Heart right ventricle (tissue), 16 donors: ENCODE measurements around the gene CBFA2T2. TPM values are rescaled to one million over a fixed set of nuclear protein-coding genes. Genes with fewer than 3 reads are reported as not detected.
"Not testable (repeated sequence)": the region's sequence is repeated elsewhere in the genome, so short reads cannot be mapped to it uniquely, and the experiment has no call there.

Experiments
- ATAC-seq, 8 donors: fragments of 200-7000 bp; cut with Tn5 transposase; one replicate each; pipeline ENCODE4 v1.9.1; 2020; ENCODE audit warnings: mild to moderate bottlenecking in 8 of 8, moderate library complexity in 8 of 8, moderate number of reproducible peaks in 1 of 8
- DNase-seq, 2 donors: peaks; one replicate each; pipeline ENCODE4 v3.0.0-alpha.2; 2020
- H3K27ac ChIP-seq, 10 donors: fragments of 200-600 bp; sonication (generic) in 2 of 10; one replicate each; pipeline versions ENCODE4 v1.5.0 to v1.8.0; 2020 to 2022; ENCODE audit warnings: mild to moderate bottlenecking in 3 of 10
- H3K27me3 ChIP-seq, 7 donors: fragments of 200-600 bp; one replicate each; pipeline ENCODE4 v1.8.0; 2021 to 2022; ENCODE audit warnings: mild to moderate bottlenecking in 2 of 7
- H3K36me3 ChIP-seq, 9 donors: fragments of 200-600 bp; sonication (generic) in 1 of 9; one replicate each; pipeline versions ENCODE4 v1.5.0 to v1.8.0; 2020 to 2022; ENCODE audit warnings: mild to moderate bottlenecking in 2 of 9
- H3K4me1 ChIP-seq, 9 donors: fragments of 200-600 bp; sonication (generic) in 1 of 9; one replicate each; pipeline versions ENCODE4 v1.5.0 to v1.8.0; 2020 to 2022; ENCODE audit warnings: mild to moderate bottlenecking in 4 of 9
- H3K4me3 ChIP-seq, 10 donors: fragments of 200-600 bp; sonication (generic) in 2 of 10; one replicate each; pipeline versions ENCODE4 v1.5.0 to v1.8.0; 2020 to 2022; ENCODE audit warnings: mild to moderate bottlenecking in 7 of 10, moderate library complexity in 2 of 10
- H3K9me3 ChIP-seq, 11 donors: fragments of 200-600 bp in 10 of 11; sonication (generic) in 2 of 11; one replicate each; pipeline versions ENCODE4 v1.5.0 to v1.8.0; 2013 to 2022; ENCODE audit warnings: mild to moderate bottlenecking in 2 of 11, control low read depth in 1 of 11, moderate library complexity in 1 of 11
- WGBS, 2 donors: extraction: QIAGEN DNeasy Blood & Tissue Kit; methylation state at CpG; one replicate each; pipeline ENCODE4 v1.1.7; 2013; ENCODE audit warnings: inconsistent platforms in 1 of 2; 5-methylcytosine and 5-hydroxymethylcytosine counted together
- intact Hi-C, 10 donors: fragments of 100-400 bp; cut with DNase I; formaldehyde crosslinking; loops; one replicate each; pipeline versions ENCODE4 v1.11.1 to v1.14.2; 2022
- polyA plus RNA-seq, 2 donors: library from polyadenylated mRNA; stranded (reverse); fragments of 200-250 nt; gene quantifications; one replicate each; pipeline ENCODE4 v1.2.3, GENCODE V29; 2013
- total RNA-seq, 10 donors: library from RNA; stranded (reverse); fragmentation: NEBNext Ultra II Directional in 3 of 10; extraction: Animal tissue kit (Norgen Biotek cat#: 25700) in 3 of 10; gene quantifications; one replicate each; pipeline versions ENCODE4 v1.2.1 to v1.2.4, GENCODE V29; 2021 to 2023
- TF ChIP-seq, protein P1 (sequence below), 9 donors: fragments of 200-600 bp; sonication (generic) in 2 of 9; IDR thresholded peaks; one replicate each; pipeline versions ENCODE4 v1.5.0 to v1.8.0; 2021 to 2022; ENCODE audit warnings: antibody characterized with exemption in 9 of 9, mild to moderate bottlenecking in 5 of 9, moderate library complexity in 1 of 9
- donor health status: Arrhythmogenic right ventricular cardiomyopathy.
- donor health status: ischemic (EF 13 %, LVEDD 7.1; RV severe dilation, severe dysfunction).
- donor health status: healthy with polysubstance abuse.
- donor health status: DM: no; HTN: yes; CAD: no.
- donor health status: DM: no; HTN: no; CAD: no.
- donor health status: ischemic (EF 25% LVEDD 6.9; RV normal size, moderate dysfunction).
- donor health status: ischemic (EF 25% LVEDD 5.7; RV mildly dilated, moderate dysfunction).
- donor health status: healthy.
- donor health status: DM: yes; HTN: yes; CAD: no.
- donor health status: Ischemic cardiomyopathy.
- donor health status: ischemic (EF 35%, LVEDD 5.7; RV mildly dilated, moderate dysfunction).
- donor health status: nonischemic (EF 11% LVEDD 7.7; RV severe dilation, severe dysfunction).
- donor health status: DM: yes; HTN: yes; CAD: no.
- donor health status: PGD.
- donor health status: ischemic (EF 29% LVEDD 5.4; RV normal size, mild dysfunction).
- donor health status: nonischemic (EF 23%, LVEDD 6.1; RV moderate dilation, normal function).

Gene CBFA2T2
- total and polyA plus RNA-seq, 12 donors: 3.5 to 13.3 (median 11.3) TPM

DNA sequence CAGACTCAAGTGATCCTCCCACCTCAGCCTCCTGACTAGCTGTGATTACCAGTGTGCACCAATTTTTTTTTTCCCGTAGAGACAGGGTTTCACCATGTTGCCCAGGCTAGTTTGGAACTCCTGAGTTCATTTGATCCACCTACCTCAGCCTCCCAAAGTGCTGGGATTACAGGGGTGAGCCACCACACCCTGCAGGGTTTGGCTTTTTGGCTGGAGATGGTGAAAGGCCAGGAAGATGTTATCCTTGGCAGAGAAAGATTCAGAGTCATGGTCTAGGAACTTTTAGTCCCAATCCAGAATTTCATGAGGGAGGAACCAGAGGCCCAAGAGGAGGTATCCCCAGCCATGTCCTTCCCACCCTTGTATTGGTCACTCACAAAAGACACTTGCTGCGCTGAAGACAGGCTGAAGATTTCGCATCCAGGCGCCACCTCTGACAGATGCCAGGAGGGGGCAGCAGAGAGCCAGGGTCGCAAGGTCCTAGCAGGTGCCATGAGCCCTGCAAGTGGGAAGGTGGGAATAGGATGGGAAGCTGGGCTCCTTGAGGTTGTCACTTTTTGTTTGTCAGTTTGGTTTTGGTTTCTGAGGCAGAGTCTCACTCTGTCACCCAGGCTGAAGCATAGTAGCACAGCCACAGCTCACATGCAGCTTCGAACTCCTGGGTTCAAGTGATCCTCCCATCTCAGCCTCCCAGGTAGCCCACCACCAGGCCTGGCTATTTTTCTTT lies 32.8 kb upstream of the CBFA2T2 start:
- H3K36me3 ChIP-seq: not testable (repeated sequence)
- intact Hi-C loops: loop anchor here in 9 of 10 donors (1.0 to 10.0 kb wide), 9 partner anchors 190 to 670 kb away; partner anchors contain the start of genes ACTL10 (in 6 of the 9) and ZNF341 (in 2 of the 9)
- DNase-seq: peak; percentile 85 to 86

DNA sequence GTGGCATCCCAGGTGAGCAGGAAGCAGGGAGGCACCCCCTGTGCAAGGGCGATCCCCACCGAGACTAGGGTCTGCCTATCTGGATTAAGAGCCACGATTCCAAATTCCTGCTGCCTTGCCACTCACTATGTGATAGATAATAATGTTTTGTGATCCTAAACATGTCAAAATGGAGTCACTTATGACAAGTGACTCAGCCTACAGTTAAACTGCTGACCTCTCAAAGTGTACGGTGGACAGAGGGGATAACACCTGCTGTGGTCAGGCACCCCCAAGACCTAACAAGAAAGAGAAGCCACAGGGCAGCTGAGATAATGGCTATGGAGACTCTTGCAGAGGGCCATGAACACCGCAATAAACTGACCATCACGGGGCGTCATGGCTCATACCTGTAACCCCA lies 30.3 kb upstream of the CBFA2T2 start:
- H3K27me3 ChIP-seq: no peaks in the 10 kb centered on the region
- 74 to 85% methylated on average over 7 of the region's 7 CpGs for WGBS, 2 donors
- intact Hi-C loops: loop anchor here in 8 of 10 donors (5.0 to 10.0 kb wide), 6 partner anchors 188 to 668 kb away; partner anchors contain the start of genes ACTL10 (in 5 of the 8) and ZNF341 (in 2 of the 8)
- no peak overlapping the region for H3K4me3 ChIP-seq
- ATAC-seq (no peak), DNase-seq (no peak)
- H3K9me3 ChIP-seq: no peaks in the 10 kb centered on the region
- no peaks in the 10 kb centered on the region for H3K36me3 ChIP-seq
- peaks cover 0 to 16% (median 0%) of the 10 kb centered on the region in 9 donors for H3K4me1 ChIP-seq
- TF ChIP-seq, protein P1, sequence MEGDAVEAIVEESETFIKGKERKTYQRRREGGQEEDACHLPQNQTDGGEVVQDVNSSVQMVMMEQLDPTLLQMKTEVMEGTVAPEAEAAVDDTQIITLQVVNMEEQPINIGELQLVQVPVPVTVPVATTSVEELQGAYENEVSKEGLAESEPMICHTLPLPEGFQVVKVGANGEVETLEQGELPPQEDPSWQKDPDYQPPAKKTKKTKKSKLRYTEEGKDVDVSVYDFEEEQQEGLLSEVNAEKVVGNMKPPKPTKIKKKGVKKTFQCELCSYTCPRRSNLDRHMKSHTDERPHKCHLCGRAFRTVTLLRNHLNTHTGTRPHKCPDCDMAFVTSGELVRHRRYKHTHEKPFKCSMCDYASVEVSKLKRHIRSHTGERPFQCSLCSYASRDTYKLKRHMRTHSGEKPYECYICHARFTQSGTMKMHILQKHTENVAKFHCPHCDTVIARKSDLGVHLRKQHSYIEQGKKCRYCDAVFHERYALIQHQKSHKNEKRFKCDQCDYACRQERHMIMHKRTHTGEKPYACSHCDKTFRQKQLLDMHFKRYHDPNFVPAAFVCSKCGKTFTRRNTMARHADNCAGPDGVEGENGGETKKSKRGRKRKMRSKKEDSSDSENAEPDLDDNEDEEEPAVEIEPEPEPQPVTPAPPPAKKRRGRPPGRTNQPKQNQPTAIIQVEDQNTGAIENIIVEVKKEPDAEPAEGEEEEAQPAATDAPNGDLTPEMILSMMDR (IDR thresholded peaks at IDR 0.05): no peak
- no peak overlapping the region for H3K27ac ChIP-seq

More for the DNA sequence above, 32.8 kb upstream of the CBFA2T2 start:
- WGBS, 2 donors: 20 to 21% methylated on average over 5 of the region's 6 CpGs
- not testable (repeated sequence) for H3K9me3 ChIP-seq, H3K4me1 ChIP-seq, H3K4me3 ChIP-seq, H3K27me3 ChIP-seq, H3K27ac ChIP-seq
- peak; percentile 88 to 96 (median 92) for ATAC-seq
- TF ChIP-seq, protein P1 (IDR thresholded peaks at IDR 0.05): peak; percentile 88 to 96 (median 93)

DNA sequence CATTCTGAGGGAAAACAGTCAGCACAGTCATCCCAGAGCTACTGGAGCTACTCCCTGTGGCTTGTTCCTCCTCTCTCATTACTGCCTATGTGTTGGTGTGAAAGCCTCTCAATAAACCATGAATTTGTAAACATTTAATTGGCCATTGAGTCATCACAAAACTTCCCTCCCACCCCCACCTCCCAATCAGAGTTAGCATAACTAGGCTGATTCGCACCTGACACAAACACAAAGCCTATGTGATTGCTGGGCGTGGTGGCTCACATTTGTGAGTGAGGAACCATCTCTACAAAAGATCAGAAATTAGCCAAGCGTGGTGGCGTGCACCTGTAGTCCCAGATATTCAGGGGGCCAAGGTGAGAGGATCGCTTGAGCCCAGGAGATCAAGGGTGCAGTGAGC lies 29.2 kb upstream of the CBFA2T2 start:
- DNase-seq: no peak
- peaks cover 0 to 16% (median 0%) of the 10 kb centered on the region in 9 donors for H3K4me1 ChIP-seq
- no peaks in the 10 kb centered on the region for H3K27me3 ChIP-seq
- H3K36me3 ChIP-seq: no peaks in the 10 kb centered on the region
- ATAC-seq: no peak
- intact Hi-C loops: loop anchor here in 1 of 10 donors (5.0 kb wide), 1 partner anchor 192 kb away; no protein-coding TSS in a partner anchor
- TF ChIP-seq, protein P1 (IDR thresholded peaks at IDR 0.05): no peak
- 95 to 96% methylated on average over 5 of the region's 5 CpGs for WGBS, 2 donors
- H3K4me3 ChIP-seq: no peak overlapping the region
- no peak overlapping the region for H3K27ac ChIP-seq
- H3K9me3 ChIP-seq: no peaks in the 10 kb centered on the region

DNA sequence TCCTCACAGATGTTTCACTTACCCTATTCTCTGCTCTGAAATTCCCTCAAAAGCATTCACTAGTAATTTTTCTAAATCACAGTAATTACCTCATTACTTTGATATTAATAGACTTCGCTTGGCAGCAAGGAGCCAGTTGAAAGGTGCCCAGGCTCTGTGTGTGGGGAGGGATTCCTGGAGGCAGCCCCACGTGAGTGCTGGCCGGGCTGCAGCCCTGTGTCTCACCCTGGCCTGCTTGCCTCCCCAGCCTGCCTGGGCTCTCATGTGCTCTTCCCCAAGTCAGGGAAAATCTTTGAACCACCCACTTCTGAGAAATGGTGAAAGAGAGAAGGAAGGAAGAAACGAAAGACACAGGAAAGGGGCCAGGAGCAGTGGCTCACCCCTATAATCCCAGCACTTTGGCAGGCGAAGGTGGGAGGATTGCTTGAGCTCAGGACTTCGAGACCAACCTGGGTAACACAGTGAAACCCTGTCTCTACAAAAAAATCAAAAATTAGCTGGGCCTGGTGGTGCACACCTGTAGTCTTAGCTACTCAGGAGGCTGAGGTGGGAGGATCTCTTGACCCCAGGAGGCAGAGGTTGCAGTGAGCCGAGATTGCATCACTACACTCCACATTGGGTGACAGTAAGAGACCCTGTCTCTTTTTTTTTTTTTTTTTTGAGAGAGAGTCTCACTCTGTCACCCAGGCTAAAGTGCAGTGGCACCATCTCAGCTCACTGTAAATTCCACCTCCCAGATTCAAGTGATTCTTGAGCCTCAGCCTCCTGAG lies 26.4 kb upstream of the CBFA2T2 start:
- Histone ChIP-seq H3K36me3 (no peaks in the 10 kb centered on the region), H3K27ac (peak overlapping the region in 6 of 10 donors; percentile 49 to 83 (median 78)), H3K27me3 (no peaks in the 10 kb centered on the region), H3K4me1 (peaks cover 0 to 16% (median 0%) of the 10 kb centered on the region in 9 donors), H3K4me3 (no peak overlapping the region), H3K9me3 (no peaks in the 10 kb centered on the region)
- DNase-seq (peak in 1 of 2 donors; percentile 25), ATAC-seq (peak; percentile 69 to 97 (median 89))
- intact Hi-C loops: loop anchor here in 1 of 10 donors (5.0 kb wide), 1 partner anchor 189 kb away; no protein-coding TSS in a partner anchor
- TF ChIP-seq, protein P1 (IDR thresholded peaks at IDR 0.05): no peak
- WGBS, 2 donors: 71 to 76% methylated on average over 7 of the region's 7 CpGs

DNA sequence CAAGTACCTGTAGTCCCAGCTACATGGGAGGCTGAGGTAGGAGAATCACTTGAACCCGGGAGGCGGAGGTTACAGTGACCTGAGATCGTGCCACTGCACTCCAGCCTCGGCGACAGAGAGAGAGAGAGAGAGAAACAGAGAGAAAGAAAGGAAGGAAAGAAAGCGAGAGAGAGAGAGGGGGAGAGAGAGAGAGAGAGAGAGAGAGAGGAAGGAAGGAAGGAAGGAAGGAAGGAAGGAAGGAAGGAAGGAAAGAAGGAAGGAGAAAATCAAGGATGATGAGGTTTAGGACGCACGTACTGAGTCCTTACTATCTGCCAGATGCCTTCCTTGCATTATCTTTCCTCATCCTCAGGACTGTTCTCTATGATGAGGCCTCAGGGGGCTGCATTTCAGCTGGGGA lies 25.1 kb upstream of the CBFA2T2 start:
- not testable (repeated sequence) for DNase-seq, ATAC-seq, H3K9me3 ChIP-seq, H3K27ac ChIP-seq, H3K27me3 ChIP-seq, H3K4me3 ChIP-seq, H3K36me3 ChIP-seq
- WGBS, 2 donors: 80 to 90% methylated on average over 8 of the region's 8 CpGs
- intact Hi-C loops: loop anchor here in 2 of 10 donors (5.0 kb wide), 2 partner anchors 188 to 193 kb away; no protein-coding TSS in a partner anchor
- peaks cover 0 to 16% (median 0%) of the 10 kb centered on the region in 9 donors for H3K4me1 ChIP-seq
